Uterus (tissue), 2 donors: ENCODE measurements around the gene ALLC.

Experiments used
- POLR2A ChIP-seq, 2 donors: fragments of 450-650 bp; IDR thresholded peaks; one replicate each; pipeline ENCODE4 v1.6.1; 2016; ENCODE audit warnings: antibody characterized with exemption in 2 of 2, mild to moderate bottlenecking in 1 of 2, moderate library complexity in 1 of 2
- TF ChIP-seq, protein P1 (sequence below), 4 experiments: fragments of 200-600 bp in 2 of 4; fragments of 450-650 bp in 2 of 4; sonication (generic) in 2 of 4; IDR thresholded peaks; one replicate each; pipeline ENCODE4 v1.5.1; 2016 to 2019; ENCODE audit warnings: antibody characterized with exemption in 4 of 4, mild to moderate bottlenecking in 2 of 4, moderate library complexity in 1 of 4

DNA sequence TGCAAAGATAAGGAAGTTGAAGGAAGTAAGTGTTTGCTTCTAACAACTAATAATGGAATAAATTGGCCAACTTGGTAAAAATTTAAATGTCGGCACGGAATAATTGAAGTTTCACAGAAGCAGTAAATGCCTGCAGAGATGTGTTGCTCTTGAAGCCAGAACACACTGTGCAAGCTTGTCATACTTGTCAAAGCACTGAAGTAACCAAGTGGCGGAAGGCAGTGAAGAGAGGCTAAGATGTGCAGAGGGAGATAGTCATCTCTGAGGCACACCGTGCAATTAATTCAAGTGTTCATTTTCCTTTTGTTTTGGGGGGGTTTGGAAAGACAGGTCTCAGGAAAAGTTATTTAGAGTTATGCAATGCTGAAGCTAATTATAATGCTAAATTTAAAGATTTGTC, 50.6 kb downstream of the ALLC start:
- TF ChIP-seq, protein P1, sequence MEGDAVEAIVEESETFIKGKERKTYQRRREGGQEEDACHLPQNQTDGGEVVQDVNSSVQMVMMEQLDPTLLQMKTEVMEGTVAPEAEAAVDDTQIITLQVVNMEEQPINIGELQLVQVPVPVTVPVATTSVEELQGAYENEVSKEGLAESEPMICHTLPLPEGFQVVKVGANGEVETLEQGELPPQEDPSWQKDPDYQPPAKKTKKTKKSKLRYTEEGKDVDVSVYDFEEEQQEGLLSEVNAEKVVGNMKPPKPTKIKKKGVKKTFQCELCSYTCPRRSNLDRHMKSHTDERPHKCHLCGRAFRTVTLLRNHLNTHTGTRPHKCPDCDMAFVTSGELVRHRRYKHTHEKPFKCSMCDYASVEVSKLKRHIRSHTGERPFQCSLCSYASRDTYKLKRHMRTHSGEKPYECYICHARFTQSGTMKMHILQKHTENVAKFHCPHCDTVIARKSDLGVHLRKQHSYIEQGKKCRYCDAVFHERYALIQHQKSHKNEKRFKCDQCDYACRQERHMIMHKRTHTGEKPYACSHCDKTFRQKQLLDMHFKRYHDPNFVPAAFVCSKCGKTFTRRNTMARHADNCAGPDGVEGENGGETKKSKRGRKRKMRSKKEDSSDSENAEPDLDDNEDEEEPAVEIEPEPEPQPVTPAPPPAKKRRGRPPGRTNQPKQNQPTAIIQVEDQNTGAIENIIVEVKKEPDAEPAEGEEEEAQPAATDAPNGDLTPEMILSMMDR (IDR thresholded peaks at IDR 0.05) = no peak
- no peak for TF ChIP-seq POLR2A (IDR thresholded peaks at IDR 0.05)
